ENCODE data around the gene BASP1.
"Not testable (repeated sequence)": the region's sequence is repeated elsewhere in the genome, so short reads cannot be mapped to it uniquely, and the experiment has no call there.

The BASP1 gene

DNA sequence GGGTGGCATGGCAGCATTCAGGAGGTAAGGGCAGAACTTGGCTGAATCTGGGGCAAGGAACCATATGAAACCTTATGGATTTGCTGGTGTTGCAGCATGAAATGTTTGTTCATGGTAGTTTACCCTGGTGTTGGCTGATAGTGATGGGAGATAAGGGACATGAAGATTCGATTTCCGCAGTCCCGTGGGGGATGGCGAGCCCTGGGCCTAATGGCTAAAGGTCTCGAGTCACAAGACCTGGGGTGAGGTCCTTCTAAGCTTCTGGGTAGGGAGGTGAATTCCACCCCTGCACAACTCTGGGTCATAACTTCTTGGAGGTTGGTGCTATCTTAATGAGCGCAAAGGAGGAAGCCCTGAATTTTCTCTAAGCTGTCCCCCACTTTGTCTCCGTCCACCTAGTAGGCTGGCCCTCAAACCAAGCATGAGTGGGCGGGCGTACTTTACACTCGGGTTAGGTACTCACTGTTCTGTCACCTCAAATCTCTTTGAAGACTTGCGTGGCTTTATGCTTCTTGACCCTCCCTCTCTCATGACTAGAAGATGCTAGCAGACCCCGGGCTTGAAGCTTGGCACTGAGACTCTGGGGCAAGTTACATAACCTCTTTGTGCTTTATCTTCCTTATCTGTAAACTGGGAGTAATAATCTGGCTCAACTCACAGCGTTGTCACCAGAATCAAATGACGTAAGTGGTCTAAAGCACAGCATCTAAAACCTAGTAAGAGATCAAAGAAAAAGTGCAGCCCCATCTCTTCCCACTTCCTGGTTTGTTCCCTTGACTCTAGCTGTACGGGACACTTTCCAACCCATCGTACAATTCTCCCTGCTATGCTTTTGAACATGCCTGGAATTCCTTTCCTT, 72.5 kb downstream of the BASP1 start:
- H3K36me3 ChIP-seq (ENCODE audit: control insufficient read depth, insufficient read depth, low read length): no peaks in the 10 kb centered on the region
- no peaks in the 10 kb centered on the region for H3K9me3 ChIP-seq (ENCODE audit: control insufficient read depth, low read length)
- no peak overlapping the region for H3K9ac ChIP-seq (ENCODE audit: low read length)
- H3K4me3 ChIP-seq (ENCODE audit: low read length): no peak overlapping the region
- no peaks in the 10 kb centered on the region for H3K27me3 ChIP-seq (ENCODE audit: control insufficient read depth, insufficient read depth, low read length)
- H3K4me1 ChIP-seq (ENCODE audit: control insufficient read depth, insufficient read depth, low read length): peaks cover 9% of the 10 kb centered on the region

DNA sequence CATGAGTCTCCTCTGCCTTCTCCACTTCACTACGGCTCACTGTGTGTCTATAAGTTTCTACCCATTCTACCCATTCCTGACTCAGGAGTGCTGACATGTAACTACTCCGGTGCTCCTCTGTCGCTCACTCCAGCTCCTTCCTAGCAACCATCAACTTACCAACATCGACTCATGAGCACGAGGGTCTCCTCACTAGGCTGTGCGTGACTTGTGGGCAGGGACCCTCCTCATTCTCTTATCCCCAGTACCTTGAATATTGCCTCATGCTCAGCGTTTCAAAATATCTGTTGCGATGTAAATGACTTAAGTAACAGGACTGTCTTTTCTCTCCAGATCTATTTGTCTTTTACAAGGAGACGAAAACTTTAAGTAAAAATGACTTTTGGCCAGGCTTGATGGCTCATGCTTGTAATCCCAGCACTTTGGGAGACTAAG, 73.1 kb downstream of the BASP1 start:
- no peaks in the 10 kb centered on the region for H3K36me3 ChIP-seq (ENCODE audit: control insufficient read depth, insufficient read depth, low read length)
- H3K4me3 ChIP-seq (ENCODE audit: low read length): no peak overlapping the region
- H3K27me3 ChIP-seq (ENCODE audit: control insufficient read depth, insufficient read depth, low read length): no peaks in the 10 kb centered on the region
- H3K9ac ChIP-seq (ENCODE audit: low read length): no peak overlapping the region
- no peaks in the 10 kb centered on the region for H3K9me3 ChIP-seq (ENCODE audit: control insufficient read depth, low read length)
- peaks cover 9% of the 10 kb centered on the region for H3K4me1 ChIP-seq (ENCODE audit: control insufficient read depth, insufficient read depth, low read length)

GRCh38 chr5:17292434-17293015, 75.1 kb downstream of the BASP1 start:
- peaks cover 9% of the 10 kb centered on the region for H3K4me1 ChIP-seq (ENCODE audit: control insufficient read depth, insufficient read depth, low read length)
- H3K27me3 ChIP-seq (ENCODE audit: control insufficient read depth, insufficient read depth, low read length): no peaks in the 10 kb centered on the region
- no peaks in the 10 kb centered on the region for H3K36me3 ChIP-seq (ENCODE audit: control insufficient read depth, insufficient read depth, low read length)
- H3K9me3 ChIP-seq (ENCODE audit: control insufficient read depth, low read length): no peaks in the 10 kb centered on the region
- no peak overlapping the region for H3K9ac ChIP-seq (ENCODE audit: low read length)
- no peak overlapping the region for H3K4me3 ChIP-seq (ENCODE audit: low read length)

GRCh38 chr5:17294639-17295311, 77.3 kb downstream of the BASP1 start:
- Histone ChIP-seq H3K27me3 (ENCODE audit: control insufficient read depth, insufficient read depth, low read length) (no peaks in the 10 kb centered on the region), H3K9me3 (ENCODE audit: control insufficient read depth, low read length) (no peaks in the 10 kb centered on the region), H3K4me1 (ENCODE audit: control insufficient read depth, insufficient read depth, low read length) (peaks cover 19% of the 10 kb centered on the region), H3K9ac (ENCODE audit: low read length) (no peak overlapping the region), H3K4me3 (ENCODE audit: low read length) (no peak overlapping the region), H3K36me3 (ENCODE audit: control insufficient read depth, insufficient read depth, low read length) (no peaks in the 10 kb centered on the region)

DNA sequence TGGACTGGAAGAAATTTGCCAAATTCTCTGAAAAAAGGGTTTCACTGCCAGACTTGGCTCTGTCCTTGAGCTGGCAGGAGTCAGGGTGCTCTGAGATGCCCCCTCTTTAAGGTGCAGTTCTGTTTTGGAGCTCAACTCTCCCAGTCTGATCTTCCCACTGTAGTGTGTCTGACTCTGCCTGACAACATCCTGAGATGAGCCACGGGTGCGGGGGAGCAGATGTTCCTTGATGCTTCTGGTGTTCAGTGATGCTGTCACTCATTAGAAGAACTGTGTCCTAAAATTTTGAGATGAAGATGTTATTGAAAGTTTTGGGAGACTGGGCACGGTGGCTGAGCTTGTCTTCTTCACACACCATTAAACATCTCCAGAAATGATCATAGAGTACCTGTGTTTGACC, 78.2 kb downstream of the BASP1 start:
- no peaks in the 10 kb centered on the region for H3K9me3 ChIP-seq (ENCODE audit: control insufficient read depth, low read length)
- no peaks in the 10 kb centered on the region for H3K27me3 ChIP-seq (ENCODE audit: control insufficient read depth, insufficient read depth, low read length)
- peaks cover 16% of the 10 kb centered on the region for H3K4me1 ChIP-seq (ENCODE audit: control insufficient read depth, insufficient read depth, low read length)
- no peaks in the 10 kb centered on the region for H3K36me3 ChIP-seq (ENCODE audit: control insufficient read depth, insufficient read depth, low read length)
- H3K4me3 ChIP-seq (ENCODE audit: low read length): no peak overlapping the region
- no peak overlapping the region for H3K9ac ChIP-seq (ENCODE audit: low read length)

- Histone ChIP-seq H3K4me1 (ENCODE audit: control insufficient read depth, insufficient read depth, low read length) (peaks cover 31% of the 10 kb centered on the region), H3K9ac (ENCODE audit: low read length) (no peak overlapping the region), H3K4me3 (ENCODE audit: low read length) (no peak overlapping the region), H3K9me3 (ENCODE audit: control insufficient read depth, low read length) (no peaks in the 10 kb centered on the region), H3K36me3 (ENCODE audit: control insufficient read depth, insufficient read depth, low read length) (no peaks in the 10 kb centered on the region), H3K27me3 (ENCODE audit: control insufficient read depth, insufficient read depth, low read length) (no peaks in the 10 kb centered on the region)
These were observed 84.7 kb downstream of the BASP1 start for GRCh38 chr5:17302106-17302505.

GRCh38 chr5:17302604-17303003, 85.2 kb downstream of the BASP1 start:
- Histone ChIP-seq H3K9me3 (ENCODE audit: control insufficient read depth, low read length) (no peaks in the 10 kb centered on the region), H3K9ac (ENCODE audit: low read length) (no peak overlapping the region), H3K4me1 (ENCODE audit: control insufficient read depth, insufficient read depth, low read length) (peaks cover 31% of the 10 kb centered on the region), H3K4me3 (ENCODE audit: low read length) (no peak overlapping the region), H3K27me3 (ENCODE audit: control insufficient read depth, insufficient read depth, low read length) (no peaks in the 10 kb centered on the region), H3K36me3 (ENCODE audit: control insufficient read depth, insufficient read depth, low read length) (no peaks in the 10 kb centered on the region)

- no peaks in the 10 kb centered on the region for H3K9me3 ChIP-seq (ENCODE audit: control insufficient read depth, low read length)
- no peak overlapping the region for H3K4me3 ChIP-seq (ENCODE audit: low read length)
- H3K4me1 ChIP-seq (ENCODE audit: control insufficient read depth, insufficient read depth, low read length): peaks cover 18% of the 10 kb centered on the region
- no peaks in the 10 kb centered on the region for H3K27me3 ChIP-seq (ENCODE audit: control insufficient read depth, insufficient read depth, low read length)
- H3K9ac ChIP-seq (ENCODE audit: low read length): no peak overlapping the region
- no peaks in the 10 kb centered on the region for H3K36me3 ChIP-seq (ENCODE audit: control insufficient read depth, insufficient read depth, low read length)
These were observed 86.9 kb downstream of the BASP1 start for GRCh38 chr5:17304282-17304681.

DNA sequence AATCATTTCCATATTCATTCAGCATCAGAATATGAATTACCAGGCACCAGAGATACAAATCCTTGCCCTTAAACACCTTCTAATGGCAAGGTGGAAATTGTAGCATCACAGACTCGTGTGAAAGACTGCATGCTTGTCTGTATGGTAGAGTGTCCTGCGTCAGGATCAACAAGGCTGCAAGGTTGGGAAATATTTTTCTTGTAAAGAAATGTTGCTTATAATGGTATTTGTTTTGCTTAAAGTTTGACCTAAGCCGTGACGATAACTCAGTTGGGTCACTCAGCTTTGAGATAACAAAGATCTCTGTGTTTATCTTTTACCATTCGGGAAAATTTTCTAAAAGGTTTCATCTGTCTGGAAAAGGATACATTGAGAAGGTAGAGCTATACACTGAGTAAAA, 87.6 kb downstream of the BASP1 start:
- Histone ChIP-seq H3K36me3 (ENCODE audit: control insufficient read depth, insufficient read depth, low read length) (no peaks in the 10 kb centered on the region), H3K9ac (ENCODE audit: low read length) (no peak overlapping the region), H3K27me3 (ENCODE audit: control insufficient read depth, insufficient read depth, low read length) (no peaks in the 10 kb centered on the region), H3K4me1 (ENCODE audit: control insufficient read depth, insufficient read depth, low read length) (peaks cover 15% of the 10 kb centered on the region), H3K9me3 (ENCODE audit: control insufficient read depth, low read length) (no peaks in the 10 kb centered on the region), H3K4me3 (ENCODE audit: low read length) (no peak overlapping the region)

DNA sequence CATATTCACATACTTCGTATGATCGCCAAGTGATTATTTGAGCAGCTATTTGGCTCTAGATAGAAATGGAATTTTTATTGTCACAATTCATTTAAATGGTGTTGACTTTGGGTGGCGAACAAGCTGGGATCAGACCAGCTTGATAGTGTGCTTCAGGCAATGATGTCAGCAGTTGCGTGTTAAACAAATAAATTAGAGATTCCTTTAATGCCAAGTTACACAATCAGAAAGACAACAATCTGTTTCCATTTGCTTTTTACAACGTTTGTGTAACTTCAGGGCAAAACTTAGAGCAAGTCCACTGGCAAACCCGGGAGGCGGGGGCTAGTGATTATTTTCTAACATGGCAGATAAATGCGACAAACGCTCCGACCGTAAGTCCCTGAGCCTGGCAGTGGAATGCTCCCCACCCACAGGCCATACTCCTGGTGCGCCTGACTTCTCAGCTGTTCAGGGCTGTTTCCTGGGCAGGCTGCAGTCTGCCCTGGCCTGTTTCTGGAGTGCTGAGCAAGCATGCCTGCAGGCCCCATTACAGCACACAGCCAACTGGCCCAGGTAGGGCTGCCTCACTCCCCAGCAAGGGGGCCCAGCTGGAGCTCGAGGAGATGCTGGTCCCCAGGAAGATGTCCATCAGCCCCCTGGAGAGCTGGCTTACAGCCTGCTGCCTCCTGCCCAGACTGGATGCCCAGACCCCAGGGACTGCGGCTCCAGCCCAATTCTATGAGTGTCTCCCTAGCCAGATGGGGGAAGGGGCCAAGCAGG, 88.7 kb downstream of the BASP1 start:
- Histone ChIP-seq H3K27me3 (ENCODE audit: control insufficient read depth, insufficient read depth, low read length) (no peaks in the 10 kb centered on the region), H3K4me1 (ENCODE audit: control insufficient read depth, insufficient read depth, low read length) (peaks cover 15% of the 10 kb centered on the region), H3K4me3 (ENCODE audit: low read length) (no peak overlapping the region), H3K9me3 (ENCODE audit: control insufficient read depth, low read length) (no peaks in the 10 kb centered on the region), H3K9ac (ENCODE audit: low read length) (no peak overlapping the region), H3K36me3 (ENCODE audit: control insufficient read depth, insufficient read depth, low read length) (no peaks in the 10 kb centered on the region)

DNA sequence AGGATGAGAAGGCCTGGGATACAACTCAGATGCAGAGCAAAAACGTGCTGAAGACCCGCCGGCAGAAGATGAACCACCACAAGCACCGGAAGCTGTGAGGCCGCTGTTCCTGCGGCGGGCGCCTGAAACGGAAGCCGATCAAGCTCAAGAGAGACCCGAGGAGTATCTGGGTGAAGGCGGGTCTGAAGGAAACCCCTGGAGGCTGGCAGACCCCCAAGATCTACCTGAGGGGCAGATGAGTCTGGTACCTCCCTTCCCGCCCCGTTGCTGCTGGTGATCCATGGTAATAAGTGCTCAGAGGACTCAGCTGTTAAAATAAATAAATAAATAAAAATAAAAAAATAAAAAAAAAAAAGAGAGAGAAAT, 89.3 kb downstream of the BASP1 start:
- H3K4me1 ChIP-seq (ENCODE audit: control insufficient read depth, insufficient read depth, low read length): peaks cover 15% of the 10 kb centered on the region
- no peak overlapping the region for H3K9ac ChIP-seq (ENCODE audit: low read length)
- H3K27me3 ChIP-seq (ENCODE audit: control insufficient read depth, insufficient read depth, low read length): no peaks in the 10 kb centered on the region
- H3K9me3 ChIP-seq (ENCODE audit: control insufficient read depth, low read length): no peaks in the 10 kb centered on the region
- H3K36me3 ChIP-seq (ENCODE audit: control insufficient read depth, insufficient read depth, low read length): no peaks in the 10 kb centered on the region
- no peak overlapping the region for H3K4me3 ChIP-seq (ENCODE audit: low read length)

GRCh38 chr5:17307440-17307839, 90.0 kb downstream of the BASP1 start:
- not testable (repeated sequence) for H3K9me3 ChIP-seq (ENCODE audit: control insufficient read depth, low read length); H3K27me3 ChIP-seq (ENCODE audit: control insufficient read depth, insufficient read depth, low read length); H3K4me3 ChIP-seq (ENCODE audit: low read length); H3K36me3 ChIP-seq (ENCODE audit: control insufficient read depth, insufficient read depth, low read length); H3K9ac ChIP-seq (ENCODE audit: low read length)
- peaks cover 18% of the 10 kb centered on the region for H3K4me1 ChIP-seq (ENCODE audit: control insufficient read depth, insufficient read depth, low read length)
